K562 (cell line): ENCODE measurements around the gene ANKRD60. TPM values are rescaled to one million over a fixed set of nuclear protein-coding genes. Genes with fewer than 3 reads are reported as not detected.

Experiments
- CSDE1 ChIP-seq, 2 experiments: fragments of 450-650 bp; IDR thresholded peaks; 2 replicates each; pipeline ENCODE4 v1.6.1; 2016; ENCODE audit warnings: mild to moderate bottlenecking in 1 of 2
- E2F5 ChIP-seq: sonication (generic); formaldehyde crosslinking; IDR thresholded peaks from 2 replicates; pipeline ENCODE4 v1.8.0; 2022; ENCODE audit warnings: mild to moderate bottlenecking, missing genetic modification reagents
- GTF2F1 ChIP-seq: IDR thresholded peaks from 2 replicates; pipeline ENCODE4 v1.6.1; 2011; ENCODE audit warnings: low read depth, low read length, improper control_type of control experiment
- HNRNPH1 ChIP-seq: fragments of 200-400 bp; formaldehyde crosslinking; optimal IDR thresholded peaks from 2 replicates; pipeline ENCODE3; 2017; ENCODE audit warnings: low read depth, mild to moderate bottlenecking, low read length, moderate library complexity
- IRF2 ChIP-seq: sonication (generic); formaldehyde crosslinking; IDR thresholded peaks from 2 replicates; pipeline ENCODE4 v1.8.1; 2022; ENCODE audit warnings: mild to moderate bottlenecking, missing genetic modification reagents
- IRF9 ChIP-seq: fragments of 450-650 bp; IDR thresholded peaks from 2 replicates; pipeline ENCODE4 v1.6.1; 2016; ENCODE audit warnings: missing biosample characterization, missing genetic modification characterization
- JUNB ChIP-seq: fragments of 450-650 bp; formaldehyde crosslinking; conservative IDR thresholded peaks from 2 replicates; pipeline ENCODE4 v1.4.0; 2020; ENCODE audit warnings: mild to moderate bottlenecking
- MED1 ChIP-seq: sonication (generic); formaldehyde crosslinking; IDR thresholded peaks from 2 replicates; pipeline ENCODE4 v1.8.1; 2023; ENCODE audit warnings: missing genetic modification reagents, borderline replicate concordance
- MTA3 ChIP-seq: fragments of 450-650 bp; formaldehyde crosslinking; IDR thresholded peaks from 2 replicates; pipeline ENCODE4 v1.6.1; 2017; ENCODE audit warnings: mild to moderate bottlenecking, borderline replicate concordance
- MYBL2 ChIP-seq, 2 experiments: fragments of 450-650 bp in 1 of 2; sonication (generic) in 1 of 2; formaldehyde crosslinking in 1 of 2; IDR thresholded peaks; 2 replicates each; pipeline versions ENCODE4 v1.6.1 to v1.8.1; 2017 to 2022; ENCODE audit warnings: borderline replicate concordance in 1 of 2, inconsistent platforms in 1 of 2, low read depth in 1 of 2, mild to moderate bottlenecking in 1 of 2, missing genetic modification reagents in 1 of 2, moderate library complexity in 1 of 2
- NCOA4 ChIP-seq: fragments of 450-650 bp; IDR thresholded peaks from 2 replicates; pipeline ENCODE4 v1.6.1; 2018; ENCODE audit warnings: mild to moderate bottlenecking; ENCODE audit not compliant: partially characterized antibody
- RBM25 ChIP-seq: fragments of 200-400 bp; formaldehyde crosslinking; IDR thresholded peaks from 2 replicates; pipeline ENCODE4 v1.6.1; 2018; ENCODE audit warnings: low read length, low read depth, moderate library complexity; ENCODE audit not compliant: severe bottlenecking
- SIN3B ChIP-seq: fragments of 450-650 bp; IDR thresholded peaks from 2 replicates; pipeline ENCODE4 v1.6.1; 2017; ENCODE audit warnings: low read depth, mild to moderate bottlenecking, moderate library complexity
- SREBF2 ChIP-seq: sonication (generic); formaldehyde crosslinking; IDR thresholded peaks from 2 replicates; pipeline ENCODE4 v1.4.0; 2020; ENCODE audit warnings: mild to moderate bottlenecking, missing genetic modification reagents
- SRSF9 ChIP-seq: fragments of 200-400 bp; formaldehyde crosslinking; IDR thresholded peaks from 2 replicates; pipeline ENCODE4 v1.6.1; 2017; ENCODE audit warnings: low read depth, low read length, borderline replicate concordance
- TARDBP ChIP-seq: fragments of 450-650 bp; IDR thresholded peaks from 2 replicates; pipeline ENCODE4 v1.6.1; 2016
- TOE1 ChIP-seq, 2 experiments: fragments of 450-650 bp in 1 of 2; sonication (generic) in 1 of 2; formaldehyde crosslinking in 1 of 2; IDR thresholded peaks; 2 replicates each; pipeline versions ENCODE4 v1.7.1 to v1.8.0; 2016 to 2022; ENCODE audit warnings: borderline replicate concordance in 2 of 2, mild to moderate bottlenecking in 2 of 2, antibody characterized with exemption in 1 of 2, inconsistent platforms in 1 of 2, low read depth in 1 of 2, missing genetic modification reagents in 1 of 2, moderate library complexity in 1 of 2
- VEZF1 ChIP-seq: fragments of 200-800 bp; sonication (Bioruptor generic); IDR thresholded peaks from 2 replicates; pipeline ENCODE4 v1.6.1; 2017; ENCODE audit warnings: missing genetic modification characterization, missing compliant biosample characterization
- ZKSCAN1 ChIP-seq: fragments of 150-350 bp; IDR thresholded peaks from 2 replicates; pipeline ENCODE4 v1.6.1; 2016; ENCODE audit warnings: low read depth, low read length
- ZNF165 ChIP-seq: fragments of 250-450 bp; sonication (Bioruptor Pico); IDR thresholded peaks from 2 replicates; pipeline ENCODE4 v1.4.0; 2020; ENCODE audit warnings: borderline replicate concordance
- ZNF212 ChIP-seq: fragments of 450-650 bp; formaldehyde crosslinking; IDR thresholded peaks from 2 replicates; pipeline ENCODE4 v1.4.0; 2020; ENCODE audit warnings: mild to moderate bottlenecking
- ZNF445 ChIP-seq: fragments of 250-450 bp; sonication (Bioruptor Pico); IDR thresholded peaks from 2 replicates; pipeline ENCODE4 v1.4.0; 2020; ENCODE audit warnings: low read depth, mild to moderate bottlenecking, moderate library complexity
- ZNF764 ChIP-seq: fragments of 250-450 bp; sonication (Bioruptor Pico); IDR thresholded peaks from 2 replicates; pipeline ENCODE4 v1.4.0; 2020; ENCODE audit warnings: low read depth, mild to moderate bottlenecking, moderate library complexity
- polyA plus RNA-seq, 8 experiments: library from polyadenylated mRNA; depleted of rRNA in 4 of 8; stranded (reverse) in 5 of 8; unstranded in 3 of 8; fragments of >200 nt; fragmentation: Nextera tagmentation in 2 of 8; fragmentation: Illumina TruSeq in 1 of 8; extraction: Ambion mirVana in 2 of 8; extraction: Trizol in 1 of 8; gene quantifications; 2 replicates each; pipeline versions ENCODE4 v1.2.1 to v1.2.3, GENCODE V29; 2011 to 2014; ENCODE audit warnings: inconsistent platforms in 1 of 8, missing spikeins in 1 of 8
- total RNA-seq, 7 experiments: library from RNA; depleted of rRNA in 6 of 7; stranded (reverse); fragments of >200 nt in 6 of 7; fragmentation: Illumina TruSeq in 2 of 7; extraction: Trizol in 2 of 7; gene quantifications; 2 replicates each; pipeline versions ENCODE4 v1.2.1 to v1.2.3, GENCODE V29; 2011 to 2021; ENCODE audit warnings: low replicate concordance in 1 of 7
- TF ChIP-seq, protein P1 (sequence below): sonication (generic); IDR thresholded peaks from 2 replicates; pipeline ENCODE4 v1.6.1; 2016

Gene ANKRD60
- total and polyA plus RNA-seq, 9 of the 15 experiments (the other 6 are each of a cell fraction or from before 2014, with no cell fraction given): not detected

- TF ChIP-seq ZKSCAN1 (no peak), MYBL2 (IDR thresholded peaks at IDR 0.05; ENCODE audit: low read depth) (no peak), MYBL2 (CRISPR knock-in tag; IDR thresholded peaks at IDR 0.05; ENCODE audit: borderline replicate concordance) (no peak), E2F5 (no peak), SIN3B (no peak), TOE1 (IDR thresholded peaks at IDR 0.05; ENCODE audit: borderline replicate concordance) (no peak), TOE1 (CRISPR knock-in tag; IDR thresholded peaks at IDR 0.05; ENCODE audit: borderline replicate concordance, low read depth) (no peak), IRF9 (tag) (peak; percentile 93), MED1 (CRISPR knock-in tag) (no peak), MTA3 (no peak; the same call in 1 of the 2 replicates), SRSF9 (no peak), TARDBP (no peak), GTF2F1 (no peak), HNRNPH1 (no peak), IRF2 (CRISPR knock-in tag) (no peak), ZNF764 (CRISPR knock-in tag) (no peak), JUNB (CRISPR knock-in tag) (peak; percentile 65; the same call in 1 of the 2 replicates), CSDE1 (IDR thresholded peaks at IDR 0.05) (no peak), ZNF212 (peak; percentile 95), ZNF445 (peak; percentile 76; the same call in 1 of the 2 replicates), SREBF2 (CRISPR knock-in tag) (no peak), RBM25 (no peak), VEZF1 (CRISPR knock-in tag) (peak; percentile 67), ZNF165 (CRISPR knock-in tag) (peak; percentile 92; the same call in 1 of the 2 replicates), NCOA4 (no peak)
- TF ChIP-seq, protein P1, sequence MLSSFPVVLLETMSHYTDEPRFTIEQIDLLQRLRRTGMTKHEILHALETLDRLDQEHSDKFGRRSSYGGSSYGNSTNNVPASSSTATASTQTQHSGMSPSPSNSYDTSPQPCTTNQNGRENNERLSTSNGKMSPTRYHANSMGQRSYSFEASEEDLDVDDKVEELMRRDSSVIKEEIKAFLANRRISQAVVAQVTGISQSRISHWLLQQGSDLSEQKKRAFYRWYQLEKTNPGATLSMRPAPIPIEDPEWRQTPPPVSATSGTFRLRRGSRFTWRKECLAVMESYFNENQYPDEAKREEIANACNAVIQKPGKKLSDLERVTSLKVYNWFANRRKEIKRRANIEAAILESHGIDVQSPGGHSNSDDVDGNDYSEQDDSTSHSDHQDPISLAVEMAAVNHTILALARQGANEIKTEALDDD: peak; percentile 76
Observed at GRCh38 chr20:58251979-58252591, 23.6 kb upstream of the ANKRD60 start (continued).
